Adrenal gland (tissue), 19 donors: ENCODE results near the gene LRRD1. TPM values are rescaled to one million over a fixed set of nuclear protein-coding genes. Genes with fewer than 3 reads are reported as not detected.
A peak's percentile ranks its signal among the peaks of the same experiment; 100 is the strongest.

Experiments used
- DNase-seq, 7 donors: peaks; one replicate each; pipeline ENCODE4 v3.0.0-alpha.2; 2019 to 2020
- H3K27ac ChIP-seq, 5 donors: fragments of 200-600 bp; sonication (generic) in 4 of 5; 1 replicate in 3 of 5; 2 replicates in 2 of 5; pipeline versions ENCODE4 v1.5.1 to v1.8.0; 2016 to 2020; ENCODE audit warnings: mild to moderate bottlenecking in 1 of 5
- H3K27me3 ChIP-seq: fragments of 200-600 bp; 2 replicates; pipeline ENCODE4 v1.8.0; 2021
- H3K36me3 ChIP-seq, 2 donors: fragments of 200-600 bp; replicated peaks in 1 of 2; 1 replicate in 1 of 2; 2 replicates in 1 of 2; pipeline versions ENCODE4 v1.5.1 to v1.8.0; 2018 to 2022
- H3K4me1 ChIP-seq, 2 donors: fragments of 200-600 bp; replicated peaks in 1 of 2; 1 replicate in 1 of 2; 2 replicates in 1 of 2; pipeline versions ENCODE4 v1.5.1 to v1.8.0; 2018 to 2021
- H3K4me3 ChIP-seq, 4 donors: fragments of 200-600 bp; sonication (generic) in 3 of 4; one replicate each; pipeline ENCODE4 v1.5.1; 2016 to 2018
- H3K9me3 ChIP-seq, 3 donors: fragments of 200-600 bp; sonication (generic) in 1 of 3; replicated peaks in 1 of 3; 1 replicate in 2 of 3; 2 replicates in 1 of 3; pipeline versions ENCODE4 v1.5.1 to v1.8.0; 2016 to 2021
- POLR2A ChIP-seq, 2 donors: fragments of 450-650 bp; IDR thresholded peaks; one replicate each; pipeline ENCODE4 v1.6.1; 2017; ENCODE audit warnings: antibody characterized with exemption in 2 of 2, mild to moderate bottlenecking in 2 of 2, moderate library complexity in 1 of 2
- WGBS, 4 donors: extraction: QIAGEN DNeasy Blood & Tissue Kit in 2 of 4; methylation state at CpG; one replicate each; pipeline versions ENCODE4 v1.1.5 to v1.1.7; 2013 to 2017; 5-methylcytosine and 5-hydroxymethylcytosine counted together
- intact Hi-C, 2 donors: fragments of 100-400 bp; cut with DNase I; formaldehyde crosslinking; loops; one replicate each; pipeline versions ENCODE4 v1.14.1 to v1.15.0; 2022 to 2023
- long read RNA-seq, 10 donors: library from polyadenylated mRNA in 3 of 10; unstranded in 2 of 10; stranded (forward) in 1 of 10; transcript quantifications; one replicate each; pipeline ENCODE4 v2.0.0 and lab custom pipeline, GENCODE V29; 2021 to 2026
- polyA plus RNA-seq, 3 donors: library from polyadenylated mRNA; stranded (reverse); fragments of 200-250 nt in 2 of 3; fragments of 350-450 nt in 1 of 3; fragmentation: Illumina TruSeq in 1 of 3; extraction: RNeasy Lipid Tissue Mini Kit (QIAGEN cat#74804) in 1 of 3; gene quantifications; one replicate each; pipeline ENCODE4 v1.2.3, GENCODE V29; 2013 to 2014
- total RNA-seq, 9 donors: library from RNA; depleted of rRNA in 4 of 9; stranded (reverse); fragments of >200 nt in 4 of 9; fragments of 120-200 nt in 1 of 9; fragmentation: NEBNext Ultra II Directional in 1 of 9; extraction: Animal tissue kit (Norgen Biotek cat#: 25700) in 1 of 9; gene quantifications; one replicate each; pipeline versions ENCODE4 v1.1.0 to v1.2.4, GENCODE V29; 2013 to 2023
- TF ChIP-seq, protein P1 (sequence below), 6 experiments: fragments of 450-650 bp in 4 of 6; fragments of 200-600 bp in 2 of 6; sonication (generic) in 1 of 6; IDR thresholded peaks; 1 replicate in 5 of 6; 2 replicates in 1 of 6; pipeline versions ENCODE4 v1.5.1 to v1.8.0; 2016 to 2021; ENCODE audit warnings: antibody characterized with exemption in 6 of 6, mild to moderate bottlenecking in 2 of 6, moderate library complexity in 1 of 6
- donor health status: healthy with polysubstance abuse.
- donor health status: Bipolar disorder and iron deficiency.
- donor health status: DM: yes; HTN: yes; CAD: no.
- donor health status: DM: no; HTN: no; CAD: no.
- donor health status: DM: no; HTN: no; CAD: no.
- donor health status: DM: yes; HTN: yes; CAD: no.

LRRD1 gene
- under 1 TPM in 5 of 9 donors, not detected in 4; 0.16 to 0.50 (median 0.18) TPM for total RNA-seq
- under 1 TPM; 0.07 to 0.22 (median 0.08) TPM for polyA plus RNA-seq
- long read RNA-seq, donor 1, result 0 reads
- long read RNA-seq, donor 2, result 0 reads
- long read RNA-seq, donor 3, result 0 reads
- long read RNA-seq, donor 4, result 0 reads
- long read RNA-seq, donor 5, result 0 reads
- long read RNA-seq, donor 6, result 0 reads
- long read RNA-seq, donor 7, result 0 reads
- long read RNA-seq, donor 8, result 0 reads
- long read RNA-seq, donor 9, result 0 reads
- long read RNA-seq, donor 10, result 0 reads

DNA sequence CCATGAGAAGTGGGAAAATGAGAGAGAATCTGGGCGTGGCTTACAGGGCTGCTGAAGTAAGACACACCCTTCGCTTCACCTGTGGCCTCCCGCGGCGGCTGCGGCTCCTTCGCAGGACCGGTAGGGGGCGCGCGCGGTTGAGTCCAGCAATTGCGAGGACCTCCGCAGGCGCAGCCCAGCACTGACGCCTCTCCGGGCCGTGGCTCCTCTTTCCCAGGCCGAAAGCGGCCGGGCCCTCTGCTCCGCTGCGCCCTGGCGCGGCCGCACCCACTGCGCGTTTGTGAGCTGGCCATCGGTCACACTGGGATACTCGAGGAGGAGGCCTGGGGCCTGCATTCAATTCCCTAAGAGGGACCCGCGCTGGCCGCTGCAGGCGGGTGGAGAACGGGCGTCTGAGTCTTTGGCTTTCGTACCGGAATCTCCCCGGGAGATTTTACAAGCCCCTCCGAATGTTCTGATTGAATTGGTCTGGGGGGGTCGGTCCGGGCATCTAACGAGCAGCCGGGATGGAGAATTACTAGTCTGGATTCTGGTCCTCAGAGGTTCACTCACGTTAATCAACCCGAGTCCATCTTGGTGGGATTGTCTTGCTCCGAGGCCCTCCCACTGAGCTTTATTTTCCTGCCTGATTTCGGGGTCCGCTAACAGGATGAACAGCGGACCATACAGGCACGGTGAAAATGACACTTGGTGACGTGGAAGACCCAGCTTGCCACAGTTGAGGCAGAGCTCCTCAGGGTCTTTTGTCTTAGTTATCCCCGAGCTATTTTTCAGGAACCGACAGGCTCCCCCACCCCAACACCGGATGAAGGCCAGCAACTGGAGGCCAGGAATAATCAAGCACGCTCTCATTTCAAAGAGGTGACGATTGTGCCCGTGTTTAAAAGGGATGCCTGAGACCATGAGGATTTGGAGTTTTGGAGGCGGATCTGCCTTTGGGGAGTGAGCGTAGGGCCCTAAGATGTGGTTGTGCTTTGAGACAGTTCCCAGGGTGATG, at the start of gene LRRD1:
LRRD1 (minus strand) TSS at position 215 of the 997 bp plus-strand sequence. CDS start 13,940 bp downstream, outside the sequence.
- intact Hi-C loops, result loop anchor here in 1 of 2 donors (5.0 kb wide), 1 partner anchor 268 kb away; the partner anchor contains the start of gene GATAD1

DNA sequence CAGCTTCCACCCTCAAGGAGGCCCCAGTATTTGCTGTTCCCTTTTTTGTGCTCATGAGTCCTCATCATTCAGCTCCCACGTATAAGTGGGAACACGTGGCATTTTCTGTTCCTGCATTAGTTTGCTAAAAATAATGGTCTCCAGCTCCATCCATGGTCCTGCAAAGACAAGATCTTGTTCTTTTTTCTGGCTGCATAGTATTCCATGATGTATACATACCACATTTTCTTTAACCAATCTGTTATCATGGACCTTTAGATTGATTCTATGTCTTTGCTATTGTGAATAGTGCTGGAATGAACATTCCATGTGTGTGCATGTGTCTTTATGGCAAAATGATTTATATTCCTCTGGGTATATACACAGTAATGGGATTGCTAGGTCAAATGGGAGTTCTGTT, 49.8 kb upstream of the LRRD1 start:
- H3K9me3 ChIP-seq, result no peaks in the 10 kb centered on the region
- no peak overlapping the region for H3K4me3 ChIP-seq
- WGBS, 4 donors, result 97 to 100% (median 97%) methylated on average over 2 of the region's 2 CpGs
- no peaks in the 10 kb centered on the region for H3K27me3 ChIP-seq
- no peak for DNase-seq
- intact Hi-C loops, result no loop called here
- no peak overlapping the region for H3K27ac ChIP-seq
- peaks cover 5 to 55% of the 10 kb centered on the region in 2 donors for H3K36me3 ChIP-seq
- TF ChIP-seq, protein P1, sequence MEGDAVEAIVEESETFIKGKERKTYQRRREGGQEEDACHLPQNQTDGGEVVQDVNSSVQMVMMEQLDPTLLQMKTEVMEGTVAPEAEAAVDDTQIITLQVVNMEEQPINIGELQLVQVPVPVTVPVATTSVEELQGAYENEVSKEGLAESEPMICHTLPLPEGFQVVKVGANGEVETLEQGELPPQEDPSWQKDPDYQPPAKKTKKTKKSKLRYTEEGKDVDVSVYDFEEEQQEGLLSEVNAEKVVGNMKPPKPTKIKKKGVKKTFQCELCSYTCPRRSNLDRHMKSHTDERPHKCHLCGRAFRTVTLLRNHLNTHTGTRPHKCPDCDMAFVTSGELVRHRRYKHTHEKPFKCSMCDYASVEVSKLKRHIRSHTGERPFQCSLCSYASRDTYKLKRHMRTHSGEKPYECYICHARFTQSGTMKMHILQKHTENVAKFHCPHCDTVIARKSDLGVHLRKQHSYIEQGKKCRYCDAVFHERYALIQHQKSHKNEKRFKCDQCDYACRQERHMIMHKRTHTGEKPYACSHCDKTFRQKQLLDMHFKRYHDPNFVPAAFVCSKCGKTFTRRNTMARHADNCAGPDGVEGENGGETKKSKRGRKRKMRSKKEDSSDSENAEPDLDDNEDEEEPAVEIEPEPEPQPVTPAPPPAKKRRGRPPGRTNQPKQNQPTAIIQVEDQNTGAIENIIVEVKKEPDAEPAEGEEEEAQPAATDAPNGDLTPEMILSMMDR (IDR thresholded peaks at IDR 0.05), result no peak
- TF ChIP-seq POLR2A (IDR thresholded peaks at IDR 0.05), result no peak
- no peaks in the 10 kb centered on the region for H3K4me1 ChIP-seq

More for the DNA sequence above, at the start of gene LRRD1:
- peak within 1 kb of the TSS in 4 of 5 donors; percentile 67 to 87 (median 84) for H3K27ac ChIP-seq
- H3K36me3 ChIP-seq, result no peaks in the 10 kb centered on the region
- peak; percentile 45 to 48 for TF ChIP-seq POLR2A (IDR thresholded peaks at IDR 0.05)
- TF ChIP-seq, protein P1 (IDR thresholded peaks at IDR 0.05), result peak; percentile 86 to 99 (median 92)
- H3K4me3 ChIP-seq, result peak within 1 kb of the TSS in 2 of 4 donors; percentile 48 to 70
- H3K4me1 ChIP-seq, result peaks cover 0 to 8% of the 10 kb centered on the region in 2 donors
- 5 to 19% (median 8%) methylated on average over 22 to 60 of the region's 60 CpGs for WGBS, 4 donors
- H3K9me3 ChIP-seq, result peaks cover 0 to 4% (median 0%) of the 10 kb centered on the region in 3 donors
- no peaks in the 10 kb centered on the region for H3K27me3 ChIP-seq
- DNase-seq, result peak; percentile 83 to 94 (median 88)

DNA sequence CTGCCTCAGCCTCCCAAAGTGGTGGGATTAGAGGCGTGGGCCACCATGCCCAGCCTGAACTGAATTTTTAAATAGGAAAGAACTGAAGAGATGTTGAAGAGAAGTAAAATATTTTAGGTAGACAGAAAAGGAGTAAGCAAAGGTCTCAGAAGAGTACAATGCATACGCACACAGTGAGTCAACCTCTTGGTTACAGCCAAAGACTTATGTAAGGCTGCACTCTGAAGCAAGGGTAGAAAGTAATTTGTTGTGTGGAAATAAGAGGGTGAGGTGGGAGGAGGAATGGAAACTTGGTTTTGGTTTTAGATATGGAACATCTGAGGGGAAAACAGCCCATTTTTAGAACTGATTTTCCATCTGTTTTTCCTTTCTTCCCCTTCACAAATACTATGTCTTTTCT, 49.2 kb upstream of the LRRD1 start:
- intact Hi-C loops, result no loop called here
- Histone ChIP-seq H3K4me1 (no peaks in the 10 kb centered on the region), H3K4me3 (no peak overlapping the region), H3K27ac (no peak overlapping the region), H3K9me3 (no peaks in the 10 kb centered on the region), H3K36me3 (peaks cover 5 to 55% of the 10 kb centered on the region in 2 donors), H3K27me3 (no peaks in the 10 kb centered on the region)
- no peak for TF ChIP-seq POLR2A (IDR thresholded peaks at IDR 0.05)
- TF ChIP-seq, protein P1 (IDR thresholded peaks at IDR 0.05), result no peak
- 97 to 100% (median 98%) methylated on average over 2 of the region's 2 CpGs for WGBS, 4 donors
- DNase-seq, result no peak

DNA sequence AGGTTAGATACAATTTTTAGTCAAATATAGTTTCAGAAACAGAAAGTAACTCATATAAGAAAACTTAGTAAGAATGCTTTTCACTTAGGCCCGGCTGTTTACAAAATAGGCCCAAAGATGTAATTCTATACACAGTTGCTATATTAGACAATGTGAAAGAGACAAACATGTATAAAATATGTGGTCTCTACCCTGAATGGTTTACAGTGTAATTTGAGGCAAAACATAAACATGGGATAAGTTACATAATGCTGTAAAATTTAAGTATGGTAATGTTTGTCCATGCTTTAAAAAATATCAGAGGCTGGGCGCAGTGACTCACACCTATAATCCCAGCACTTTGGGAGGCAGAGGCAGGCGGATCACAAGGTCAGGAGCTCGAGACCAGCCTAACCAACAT, 48.0 kb upstream of the LRRD1 start:
- H3K4me1 ChIP-seq, result no peaks in the 10 kb centered on the region
- intact Hi-C loops, result no loop called here

More for the DNA sequence above, 48.0 kb upstream of the LRRD1 start:
- no peak for TF ChIP-seq POLR2A (IDR thresholded peaks at IDR 0.05)
- TF ChIP-seq, protein P1 (IDR thresholded peaks at IDR 0.05), result no peak
- no peak overlapping the region for H3K4me3 ChIP-seq
- H3K27ac ChIP-seq, result no peak overlapping the region
- H3K9me3 ChIP-seq, result no peaks in the 10 kb centered on the region
- H3K27me3 ChIP-seq, result no peaks in the 10 kb centered on the region
- peaks cover 5 to 46% of the 10 kb centered on the region in 2 donors for H3K36me3 ChIP-seq
- 89 to 94% (median 92%) methylated on average over 4 of the region's 4 CpGs for WGBS, 4 donors
- DNase-seq, result no peak
